ENCODE measurements around the gene SLC16A12.

Gene SLC16A12

GRCh38 chr10:89478085-89478738, 57.2 kb downstream of the SLC16A12 start:
- Histone ChIP-seq H3K27ac (ENCODE audit: insufficient read depth, low read length, poor library complexity, severe bottlenecking) (no peak overlapping the region), H3K4me1 (ENCODE audit: control insufficient read depth, insufficient read depth, low read length, poor library complexity, severe bottlenecking) (no peaks in the 10 kb centered on the region), H3K36me3 (ENCODE audit: control insufficient read depth, insufficient read depth, low read length) (no peaks in the 10 kb centered on the region), H3K27me3 (replicated peaks; ENCODE audit: control insufficient read depth, insufficient read depth, low read length, poor library complexity, severe bottlenecking) (no peaks in the 10 kb centered on the region), H3K9me3 (ENCODE audit: control insufficient read depth, low read length) (no peaks in the 10 kb centered on the region), H3K4me3 (ENCODE audit: insufficient read depth, low read depth, low read length, poor library complexity, severe bottlenecking) (no peak overlapping the region)
- no peak for DNase-seq

GRCh38 chr10:89476150-89476549, 59.2 kb downstream of the SLC16A12 start:
- Histone ChIP-seq H3K27me3 (replicated peaks; ENCODE audit: control insufficient read depth, insufficient read depth, low read length, poor library complexity, severe bottlenecking) (no peaks in the 10 kb centered on the region), H3K4me1 (ENCODE audit: control insufficient read depth, insufficient read depth, low read length, poor library complexity, severe bottlenecking) (no peaks in the 10 kb centered on the region), H3K4me3 (ENCODE audit: insufficient read depth, low read depth, low read length, poor library complexity, severe bottlenecking) (no peak overlapping the region), H3K9me3 (ENCODE audit: control insufficient read depth, low read length) (no peaks in the 10 kb centered on the region), H3K27ac (ENCODE audit: insufficient read depth, low read length, poor library complexity, severe bottlenecking) (no peak overlapping the region), H3K36me3 (ENCODE audit: control insufficient read depth, insufficient read depth, low read length) (no peaks in the 10 kb centered on the region)
- no peak for DNase-seq

GRCh38 chr10:89475591-89475998, 59.8 kb downstream of the SLC16A12 start:
- Histone ChIP-seq H3K27ac (ENCODE audit: insufficient read depth, low read length, poor library complexity, severe bottlenecking) (no peak overlapping the region), H3K36me3 (ENCODE audit: control insufficient read depth, insufficient read depth, low read length) (no peaks in the 10 kb centered on the region), H3K27me3 (replicated peaks; ENCODE audit: control insufficient read depth, insufficient read depth, low read length, poor library complexity, severe bottlenecking) (no peaks in the 10 kb centered on the region), H3K4me3 (ENCODE audit: insufficient read depth, low read depth, low read length, poor library complexity, severe bottlenecking) (no peak overlapping the region), H3K9me3 (ENCODE audit: control insufficient read depth, low read length) (no peaks in the 10 kb centered on the region), H3K4me1 (ENCODE audit: control insufficient read depth, insufficient read depth, low read length, poor library complexity, severe bottlenecking) (no peaks in the 10 kb centered on the region)
- DNase-seq, result no peak

GRCh38 chr10:89475125-89475524, 60.3 kb downstream of the SLC16A12 start:
- no peak for DNase-seq
- H3K27me3 ChIP-seq (replicated peaks; ENCODE audit: control insufficient read depth, insufficient read depth, low read length, poor library complexity, severe bottlenecking), result no peaks in the 10 kb centered on the region
- H3K9me3 ChIP-seq (ENCODE audit: control insufficient read depth, low read length), result no peaks in the 10 kb centered on the region
- H3K36me3 ChIP-seq (ENCODE audit: control insufficient read depth, insufficient read depth, low read length), result no peaks in the 10 kb centered on the region
- H3K4me1 ChIP-seq (ENCODE audit: control insufficient read depth, insufficient read depth, low read length, poor library complexity, severe bottlenecking), result no peaks in the 10 kb centered on the region
- H3K4me3 ChIP-seq (ENCODE audit: insufficient read depth, low read depth, low read length, poor library complexity, severe bottlenecking), result no peak overlapping the region
- no peak overlapping the region for H3K27ac ChIP-seq (ENCODE audit: insufficient read depth, low read length, poor library complexity, severe bottlenecking)

DNA sequence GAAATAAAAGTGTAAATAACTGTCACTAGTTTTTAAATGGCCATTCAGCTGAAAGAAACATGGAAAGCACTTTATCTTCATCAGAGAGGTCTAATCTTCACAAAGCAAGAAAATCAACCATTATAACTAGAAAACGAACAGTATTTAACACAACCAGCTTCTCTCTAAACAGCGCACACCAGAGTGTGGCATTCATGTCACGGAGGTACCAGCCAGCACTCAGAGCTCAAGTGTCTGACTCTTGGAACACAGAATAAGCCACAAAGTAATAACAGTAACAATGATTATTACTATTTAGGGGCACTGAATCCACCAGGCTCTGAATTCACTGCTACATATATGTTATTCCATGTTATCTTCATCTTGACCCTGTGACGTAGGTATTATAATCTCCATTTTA, 60.9 kb downstream of the SLC16A12 start:
- H3K9me3 ChIP-seq (ENCODE audit: control insufficient read depth, low read length), result no peaks in the 10 kb centered on the region
- DNase-seq, result no peak
- no peaks in the 10 kb centered on the region for H3K4me1 ChIP-seq (ENCODE audit: control insufficient read depth, insufficient read depth, low read length, poor library complexity, severe bottlenecking)
- no peaks in the 10 kb centered on the region for H3K27me3 ChIP-seq (replicated peaks; ENCODE audit: control insufficient read depth, insufficient read depth, low read length, poor library complexity, severe bottlenecking)
- H3K36me3 ChIP-seq (ENCODE audit: control insufficient read depth, insufficient read depth, low read length), result no peaks in the 10 kb centered on the region
- H3K27ac ChIP-seq (ENCODE audit: insufficient read depth, low read length, poor library complexity, severe bottlenecking), result no peak overlapping the region
- H3K4me3 ChIP-seq (ENCODE audit: insufficient read depth, low read depth, low read length, poor library complexity, severe bottlenecking), result no peak overlapping the region

DNA sequence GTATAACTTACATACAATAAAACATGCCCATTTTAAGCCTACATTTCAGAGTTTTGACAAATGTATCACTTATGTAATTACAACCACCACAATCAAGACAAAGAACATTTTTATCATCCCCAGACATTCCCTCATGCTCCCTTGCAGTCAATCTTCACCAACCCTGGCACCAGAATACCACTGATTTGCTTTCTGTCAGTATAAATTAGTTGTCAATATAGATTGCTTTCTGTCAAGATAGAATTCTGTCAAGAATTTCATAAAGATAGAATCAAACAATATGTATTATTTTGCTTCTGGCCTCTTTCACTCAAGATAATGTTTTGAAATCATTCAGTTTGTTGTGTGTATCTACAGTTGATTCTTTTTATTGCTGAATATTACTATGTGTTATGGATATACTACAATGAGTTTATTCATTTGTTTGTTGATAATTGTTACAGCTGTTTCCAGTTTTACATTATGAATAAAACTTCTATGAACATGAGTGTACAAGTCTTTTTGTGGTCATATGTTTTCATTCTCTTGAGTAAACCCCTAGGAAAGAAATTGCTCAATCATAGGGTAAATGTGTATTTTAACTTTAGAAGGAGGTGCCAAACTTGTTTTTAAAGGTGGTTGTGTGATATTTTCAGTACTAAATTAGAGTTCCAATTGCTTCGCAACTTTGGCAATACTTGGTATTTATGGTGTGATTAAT, 64.1 kb downstream of the SLC16A12 start:
- H3K4me1 ChIP-seq (ENCODE audit: control insufficient read depth, insufficient read depth, low read length, poor library complexity, severe bottlenecking), result no peaks in the 10 kb centered on the region
- H3K27ac ChIP-seq (ENCODE audit: insufficient read depth, low read length, poor library complexity, severe bottlenecking), result no peak overlapping the region
- no peak overlapping the region for H3K4me3 ChIP-seq (ENCODE audit: insufficient read depth, low read depth, low read length, poor library complexity, severe bottlenecking)
- no peak for DNase-seq
- H3K9me3 ChIP-seq (ENCODE audit: control insufficient read depth, low read length), result no peaks in the 10 kb centered on the region
- no peaks in the 10 kb centered on the region for H3K27me3 ChIP-seq (replicated peaks; ENCODE audit: control insufficient read depth, insufficient read depth, low read length, poor library complexity, severe bottlenecking)
- no peaks in the 10 kb centered on the region for H3K36me3 ChIP-seq (ENCODE audit: control insufficient read depth, insufficient read depth, low read length)

DNA sequence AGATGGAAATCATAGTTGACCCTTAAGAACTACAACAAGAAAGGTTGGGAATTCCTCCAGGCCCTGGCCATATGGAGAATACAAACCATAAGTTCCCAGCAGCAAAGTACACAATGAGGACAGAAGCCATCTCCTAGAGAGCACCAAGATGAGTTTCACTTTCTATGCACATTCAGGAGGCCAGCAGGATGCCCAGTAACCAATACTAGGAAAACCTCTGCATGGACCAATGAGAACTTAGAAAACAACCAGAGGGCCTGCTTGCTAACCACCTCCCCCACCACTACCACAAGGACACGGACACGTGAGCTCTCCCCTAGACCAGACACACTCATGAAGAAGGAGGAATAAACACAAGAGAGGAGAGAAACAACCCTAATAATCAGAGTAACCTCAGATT, 64.8 kb downstream of the SLC16A12 start:
- Histone ChIP-seq H3K27me3 (replicated peaks; ENCODE audit: control insufficient read depth, insufficient read depth, low read length, poor library complexity, severe bottlenecking) (no peaks in the 10 kb centered on the region), H3K4me1 (ENCODE audit: control insufficient read depth, insufficient read depth, low read length, poor library complexity, severe bottlenecking) (no peaks in the 10 kb centered on the region), H3K9me3 (ENCODE audit: control insufficient read depth, low read length) (no peaks in the 10 kb centered on the region), H3K4me3 (ENCODE audit: insufficient read depth, low read depth, low read length, poor library complexity, severe bottlenecking) (no peak overlapping the region), H3K36me3 (ENCODE audit: control insufficient read depth, insufficient read depth, low read length) (no peaks in the 10 kb centered on the region), H3K27ac (ENCODE audit: insufficient read depth, low read length, poor library complexity, severe bottlenecking) (no peak overlapping the region)
- DNase-seq, result no peak

GRCh38 chr10:89469517-89469916, 65.9 kb downstream of the SLC16A12 start:
- Histone ChIP-seq H3K27ac (ENCODE audit: insufficient read depth, low read length, poor library complexity, severe bottlenecking) (no peak overlapping the region), H3K4me1 (ENCODE audit: control insufficient read depth, insufficient read depth, low read length, poor library complexity, severe bottlenecking) (no peaks in the 10 kb centered on the region), H3K36me3 (ENCODE audit: control insufficient read depth, insufficient read depth, low read length) (no peaks in the 10 kb centered on the region), H3K4me3 (ENCODE audit: insufficient read depth, low read depth, low read length, poor library complexity, severe bottlenecking) (no peak overlapping the region), H3K9me3 (ENCODE audit: control insufficient read depth, low read length) (no peaks in the 10 kb centered on the region), H3K27me3 (replicated peaks; ENCODE audit: control insufficient read depth, insufficient read depth, low read length, poor library complexity, severe bottlenecking) (no peaks in the 10 kb centered on the region)
- DNase-seq, result no peak

DNA sequence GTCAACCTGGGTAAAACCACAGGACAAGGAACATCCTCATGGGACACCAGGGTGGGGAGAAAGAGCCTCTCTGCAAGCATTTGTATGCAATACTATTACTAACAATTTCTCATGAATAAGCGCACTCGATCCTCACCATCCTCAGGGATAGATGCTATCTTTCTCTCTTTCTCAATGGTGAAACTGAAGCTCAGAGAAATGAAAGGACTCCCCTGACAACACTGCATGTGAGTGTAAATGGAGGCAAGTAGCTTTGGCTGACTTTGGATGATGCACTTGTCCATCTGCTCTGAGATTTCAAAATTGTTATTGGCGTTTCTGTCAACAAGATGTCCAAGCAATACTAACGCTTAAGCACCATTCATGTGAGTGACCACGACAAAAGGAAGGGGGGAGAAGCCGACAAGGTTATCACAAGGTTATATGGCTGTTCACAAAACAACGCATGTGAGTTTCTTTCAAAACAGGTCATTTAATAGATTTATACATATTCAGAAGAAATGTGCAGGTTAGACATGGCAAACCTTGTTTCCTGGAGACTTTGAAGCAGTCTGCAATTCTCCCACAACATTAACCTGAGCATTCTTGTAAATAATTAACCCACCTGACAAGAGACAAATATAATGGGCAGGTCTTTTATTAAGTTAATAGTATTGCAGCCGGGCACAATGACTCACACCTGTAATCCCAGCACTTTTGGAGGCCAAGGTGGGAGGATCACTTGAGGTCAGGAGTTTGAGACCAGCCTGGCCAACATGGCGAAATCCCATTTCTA, 67.0 kb downstream of the SLC16A12 start:
- Histone ChIP-seq H3K4me3 (ENCODE audit: insufficient read depth, low read depth, low read length, poor library complexity, severe bottlenecking) (no peak overlapping the region), H3K36me3 (ENCODE audit: control insufficient read depth, insufficient read depth, low read length) (no peaks in the 10 kb centered on the region), H3K27ac (ENCODE audit: insufficient read depth, low read length, poor library complexity, severe bottlenecking) (no peak overlapping the region), H3K27me3 (replicated peaks; ENCODE audit: control insufficient read depth, insufficient read depth, low read length, poor library complexity, severe bottlenecking) (no peaks in the 10 kb centered on the region), H3K4me1 (ENCODE audit: control insufficient read depth, insufficient read depth, low read length, poor library complexity, severe bottlenecking) (no peaks in the 10 kb centered on the region), H3K9me3 (ENCODE audit: control insufficient read depth, low read length) (no peaks in the 10 kb centered on the region)
- no peak for DNase-seq

DNA sequence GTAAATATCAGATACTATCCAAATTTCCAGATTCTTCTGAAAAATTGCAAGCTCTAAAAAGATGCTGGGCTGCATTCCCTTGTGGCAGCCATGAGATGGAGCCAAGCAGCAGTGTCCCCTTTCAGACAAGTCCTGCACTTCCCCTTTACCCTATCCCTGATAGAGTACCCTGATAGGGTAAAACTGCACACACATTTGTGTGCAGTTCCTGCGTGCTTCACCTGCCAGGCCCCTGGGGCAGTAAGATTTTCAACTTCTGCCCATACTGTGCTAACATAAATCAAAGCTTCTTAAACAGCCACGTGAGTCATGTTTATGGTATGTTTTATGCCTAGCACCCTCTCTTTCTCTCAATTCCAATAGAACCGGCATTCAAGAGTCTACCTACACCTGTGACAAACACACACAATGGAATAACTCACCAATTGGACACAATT, 68.8 kb downstream of the SLC16A12 start:
- Histone ChIP-seq H3K4me3 (ENCODE audit: insufficient read depth, low read depth, low read length, poor library complexity, severe bottlenecking) (no peak overlapping the region), H3K9me3 (ENCODE audit: control insufficient read depth, low read length) (no peaks in the 10 kb centered on the region), H3K36me3 (ENCODE audit: control insufficient read depth, insufficient read depth, low read length) (no peaks in the 10 kb centered on the region), H3K27ac (ENCODE audit: insufficient read depth, low read length, poor library complexity, severe bottlenecking) (no peak overlapping the region), H3K4me1 (ENCODE audit: control insufficient read depth, insufficient read depth, low read length, poor library complexity, severe bottlenecking) (no peaks in the 10 kb centered on the region), H3K27me3 (replicated peaks; ENCODE audit: control insufficient read depth, insufficient read depth, low read length, poor library complexity, severe bottlenecking) (no peaks in the 10 kb centered on the region)
- DNase-seq, result no peak
